Mesenteric fat pad (tissue), 1 donor: Measurements from ENCODE around the gene FAN1. TPM values are rescaled to one million over a fixed set of nuclear protein-coding genes. Genes with fewer than 3 reads are reported as not detected.

Experiments
- total RNA-seq: library from RNA; stranded (reverse); fragmentation: NEBNext Ultra II Directional; extraction: Animal tissue kit (Norgen Biotek cat#: 25700); gene quantifications from one replicate; pipeline ENCODE4 v1.2.1, GENCODE V29; 2021
- donor health status: DM: yes; HTN: yes; CAD: no.

Gene FAN1
- total RNA-seq, 1 donor from 2014 or later = 6.3 TPM

Other genes starting within 250 kb of the FAN1 start
- gene MTMR10, start 87.7 kb downstream of the FAN1 start, total RNA-seq = 36.3 TPM
- 0.93 TPM for gene TRPM1, start 197.8 kb downstream of the FAN1 start, total RNA-seq